Measurements from ENCODE around the gene PRTFDC1.

Gene PRTFDC1

DNA sequence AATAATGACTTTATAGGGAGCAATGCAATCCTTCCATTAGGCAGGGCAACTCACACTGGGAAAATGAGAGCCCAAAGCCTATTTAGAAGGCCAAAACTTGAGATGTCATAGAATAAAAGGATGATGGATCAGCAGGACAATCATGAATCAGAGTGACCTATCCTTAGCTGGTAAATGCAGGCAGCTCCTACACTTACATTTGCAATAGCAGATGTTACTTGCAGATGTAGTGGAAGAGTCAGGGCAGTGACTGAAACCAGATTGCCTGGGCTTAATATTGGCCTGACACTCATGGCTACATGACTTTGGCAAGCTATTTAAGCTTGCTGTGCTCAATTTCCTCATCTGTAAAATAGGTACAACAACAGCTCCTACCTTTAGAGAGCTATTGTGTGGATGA, 98.7 kb downstream of the PRTFDC1 start:
- Histone ChIP-seq H2AFZ (no peak overlapping the region), H3K27ac (no peak overlapping the region), H3K9ac (no peak overlapping the region), H3K4me3 (ENCODE audit: low read depth, low read length) (no peak overlapping the region), H3K4me1 (peaks cover 16% of the 10 kb centered on the region), H3K79me2 (no peaks in the 10 kb centered on the region), H3K9me3 (ENCODE audit: control insufficient read depth, low read length) (no peaks in the 10 kb centered on the region), H3K36me3 (ENCODE audit: control insufficient read depth, insufficient read depth, low read length) (no peaks in the 10 kb centered on the region), H3K27me3 (ENCODE audit: control insufficient read depth, insufficient read depth, low read length) (no peaks in the 10 kb centered on the region), H3K4me2 (ENCODE audit: low read length) (no peak overlapping the region)
- TF ChIP-seq, protein P1, sequence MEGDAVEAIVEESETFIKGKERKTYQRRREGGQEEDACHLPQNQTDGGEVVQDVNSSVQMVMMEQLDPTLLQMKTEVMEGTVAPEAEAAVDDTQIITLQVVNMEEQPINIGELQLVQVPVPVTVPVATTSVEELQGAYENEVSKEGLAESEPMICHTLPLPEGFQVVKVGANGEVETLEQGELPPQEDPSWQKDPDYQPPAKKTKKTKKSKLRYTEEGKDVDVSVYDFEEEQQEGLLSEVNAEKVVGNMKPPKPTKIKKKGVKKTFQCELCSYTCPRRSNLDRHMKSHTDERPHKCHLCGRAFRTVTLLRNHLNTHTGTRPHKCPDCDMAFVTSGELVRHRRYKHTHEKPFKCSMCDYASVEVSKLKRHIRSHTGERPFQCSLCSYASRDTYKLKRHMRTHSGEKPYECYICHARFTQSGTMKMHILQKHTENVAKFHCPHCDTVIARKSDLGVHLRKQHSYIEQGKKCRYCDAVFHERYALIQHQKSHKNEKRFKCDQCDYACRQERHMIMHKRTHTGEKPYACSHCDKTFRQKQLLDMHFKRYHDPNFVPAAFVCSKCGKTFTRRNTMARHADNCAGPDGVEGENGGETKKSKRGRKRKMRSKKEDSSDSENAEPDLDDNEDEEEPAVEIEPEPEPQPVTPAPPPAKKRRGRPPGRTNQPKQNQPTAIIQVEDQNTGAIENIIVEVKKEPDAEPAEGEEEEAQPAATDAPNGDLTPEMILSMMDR (IDR thresholded peaks at IDR 0.05), result no peak

DNA sequence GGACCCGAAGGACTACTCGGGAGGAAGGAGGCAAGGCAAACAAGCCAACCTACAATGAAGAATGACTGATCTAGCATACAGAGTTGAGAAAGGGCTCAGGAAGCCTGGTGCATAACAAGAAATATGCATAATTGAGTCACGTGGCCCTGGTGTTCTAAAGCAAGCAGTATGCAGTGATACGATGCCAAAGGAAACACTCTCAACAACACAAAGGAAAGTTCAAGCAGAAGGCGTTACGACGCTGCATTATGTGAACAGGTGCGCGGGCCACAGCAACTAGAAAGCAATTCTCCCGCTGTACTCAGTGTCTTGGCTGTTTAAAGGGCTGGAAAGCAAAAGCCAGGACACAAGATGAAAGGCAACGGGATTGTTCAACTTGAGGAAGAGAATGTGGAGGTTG, 100.8 kb downstream of the PRTFDC1 start:
- Histone ChIP-seq H3K79me2 (no peaks in the 10 kb centered on the region), H3K27ac (no peak overlapping the region), H3K9me3 (ENCODE audit: control insufficient read depth, low read length) (no peaks in the 10 kb centered on the region), H3K36me3 (ENCODE audit: control insufficient read depth, insufficient read depth, low read length) (no peaks in the 10 kb centered on the region), H3K4me3 (ENCODE audit: low read depth, low read length) (no peak overlapping the region), H2AFZ (no peak overlapping the region), H3K4me1 (peaks cover 16% of the 10 kb centered on the region), H3K27me3 (ENCODE audit: control insufficient read depth, insufficient read depth, low read length) (no peaks in the 10 kb centered on the region), H3K9ac (no peak overlapping the region), H3K4me2 (ENCODE audit: low read length) (no peak overlapping the region)
- TF ChIP-seq, protein P1 (IDR thresholded peaks at IDR 0.05), result no peak

DNA sequence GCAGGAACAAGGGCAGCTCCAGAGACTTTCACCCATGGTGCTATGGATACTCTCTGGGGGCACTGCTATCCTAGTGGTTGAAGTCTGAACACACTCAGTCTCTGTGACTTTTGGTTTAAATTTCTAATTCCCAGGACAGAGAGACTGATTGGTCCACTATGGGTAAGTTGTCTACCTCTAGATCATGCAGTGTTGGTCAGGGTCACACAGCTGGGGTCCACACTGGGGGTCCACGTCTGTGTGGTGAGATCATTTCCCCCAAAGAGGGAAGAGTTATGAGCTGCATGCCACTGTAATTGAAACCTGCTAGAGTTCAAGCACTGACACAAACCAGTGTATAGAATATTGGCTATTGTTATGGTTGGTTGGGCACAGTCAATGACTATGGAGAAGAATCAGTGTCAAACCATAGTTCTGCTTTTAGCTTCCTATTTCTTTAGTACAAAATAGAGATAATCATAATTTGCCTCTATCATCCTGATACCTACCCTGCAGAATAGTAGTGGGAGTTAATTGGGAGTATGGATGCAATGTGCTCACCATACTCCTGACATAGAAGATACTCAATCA, 101.6 kb downstream of the PRTFDC1 start:
- H3K4me2 ChIP-seq (ENCODE audit: low read length), result no peak overlapping the region
- no peaks in the 10 kb centered on the region for H3K36me3 ChIP-seq (ENCODE audit: control insufficient read depth, insufficient read depth, low read length)
- no peak overlapping the region for H2AFZ ChIP-seq
- H3K79me2 ChIP-seq, result no peaks in the 10 kb centered on the region
- H3K9me3 ChIP-seq (ENCODE audit: control insufficient read depth, low read length), result no peaks in the 10 kb centered on the region
- TF ChIP-seq, protein P1 (IDR thresholded peaks at IDR 0.05), result no peak
- no peaks in the 10 kb centered on the region for H3K27me3 ChIP-seq (ENCODE audit: control insufficient read depth, insufficient read depth, low read length)
- H3K27ac ChIP-seq, result no peak overlapping the region
- no peak overlapping the region for H3K4me3 ChIP-seq (ENCODE audit: low read depth, low read length)
- peaks cover 16% of the 10 kb centered on the region for H3K4me1 ChIP-seq
- H3K9ac ChIP-seq, result no peak overlapping the region

DNA sequence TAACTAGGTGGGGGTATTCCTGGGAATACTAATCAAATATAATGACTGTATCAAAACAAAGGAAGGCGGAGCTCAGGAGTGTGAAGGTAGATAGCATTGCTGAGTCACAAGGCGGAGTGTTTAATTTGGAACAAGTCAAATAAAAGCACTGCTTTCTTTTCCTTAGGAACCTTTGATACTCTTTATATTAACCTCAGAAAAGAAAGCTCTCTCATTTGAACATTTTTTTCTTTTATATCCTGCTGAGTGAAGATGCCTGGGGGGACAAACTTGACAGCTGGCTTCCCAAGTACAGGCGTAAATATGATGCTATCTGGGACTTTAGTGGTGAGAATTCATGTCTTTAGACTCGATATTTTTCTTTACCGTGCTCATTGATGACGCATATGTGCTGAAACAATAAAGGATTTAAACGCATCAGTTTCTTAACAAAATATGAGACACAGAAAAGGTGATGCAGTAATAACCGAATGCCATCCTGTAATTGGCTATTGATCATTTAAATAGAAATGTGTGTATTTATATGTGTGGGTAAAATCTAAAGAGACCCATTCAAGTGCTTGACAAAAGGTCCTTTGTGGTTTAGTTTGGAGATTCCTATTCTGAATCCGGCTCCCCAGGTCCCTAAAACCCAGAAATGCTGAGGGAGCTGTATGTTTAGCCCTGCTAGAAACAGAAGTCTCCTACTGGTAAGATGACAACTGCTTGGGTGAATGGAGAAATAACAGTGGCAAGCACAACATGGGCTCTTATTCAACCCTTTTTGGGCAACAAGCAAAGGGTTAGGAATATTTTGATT, 102.7 kb downstream of the PRTFDC1 start:
- TF ChIP-seq, protein P1 (IDR thresholded peaks at IDR 0.05), result no peak
- no peak overlapping the region for H3K4me2 ChIP-seq (ENCODE audit: low read length)
- H3K9ac ChIP-seq, result no peak overlapping the region
- H3K27ac ChIP-seq, result no peak overlapping the region
- no peaks in the 10 kb centered on the region for H3K9me3 ChIP-seq (ENCODE audit: control insufficient read depth, low read length)
- H3K4me3 ChIP-seq (ENCODE audit: low read depth, low read length), result no peak overlapping the region
- no peak overlapping the region for H2AFZ ChIP-seq
- peaks cover 10% of the 10 kb centered on the region for H3K4me1 ChIP-seq
- H3K79me2 ChIP-seq, result no peaks in the 10 kb centered on the region
- H3K27me3 ChIP-seq (ENCODE audit: control insufficient read depth, insufficient read depth, low read length), result no peaks in the 10 kb centered on the region
- no peaks in the 10 kb centered on the region for H3K36me3 ChIP-seq (ENCODE audit: control insufficient read depth, insufficient read depth, low read length)
